PFSK-1 (cell line): ENCODE results near the gene EPDR1.

ENCODE experiments used
- FOXP2 ChIP-seq: optimal IDR thresholded peaks from 2 replicates; pipeline ENCODE3; 2011; ENCODE audit warnings: borderline replicate concordance, control low read depth, inconsistent platforms; ENCODE audit not compliant: insufficient read depth; ENCODE audit errors: extremely low read length, extremely low read depth
- POLR2AphosphoS5 ChIP-seq: IDR thresholded peaks from 2 replicates; pipeline ENCODE4 v1.6.1; 2012; ENCODE audit warnings: low read depth, mild to moderate bottlenecking, control low read depth, low read length, moderate library complexity
- SIN3A ChIP-seq: IDR thresholded peaks from 2 replicates; pipeline ENCODE4 v1.6.1; 2012; ENCODE audit warnings: mild to moderate bottlenecking, low read length, moderate library complexity, borderline replicate concordance; ENCODE audit not compliant: insufficient read depth
- TAF1 ChIP-seq: IDR thresholded peaks from 2 replicates; pipeline ENCODE4 v1.6.1; 2012; ENCODE audit warnings: low read length, control low read depth, borderline replicate concordance; ENCODE audit not compliant: insufficient read depth
- TF ChIP-seq, protein P1 (sequence below), 2 experiments: IDR thresholded peaks; 2 replicates each; pipeline versions ENCODE4 v1.6.1 to v1.8.0; 2011 to 2012; ENCODE audit warnings: low read depth in 2 of 2, low read length in 2 of 2, control low read depth in 1 of 2, inconsistent platforms in 1 of 2, mild to moderate bottlenecking in 1 of 2, moderate library complexity in 1 of 2; ENCODE audit not compliant: insufficient read depth in 1 of 2

The EPDR1 gene

DNA sequence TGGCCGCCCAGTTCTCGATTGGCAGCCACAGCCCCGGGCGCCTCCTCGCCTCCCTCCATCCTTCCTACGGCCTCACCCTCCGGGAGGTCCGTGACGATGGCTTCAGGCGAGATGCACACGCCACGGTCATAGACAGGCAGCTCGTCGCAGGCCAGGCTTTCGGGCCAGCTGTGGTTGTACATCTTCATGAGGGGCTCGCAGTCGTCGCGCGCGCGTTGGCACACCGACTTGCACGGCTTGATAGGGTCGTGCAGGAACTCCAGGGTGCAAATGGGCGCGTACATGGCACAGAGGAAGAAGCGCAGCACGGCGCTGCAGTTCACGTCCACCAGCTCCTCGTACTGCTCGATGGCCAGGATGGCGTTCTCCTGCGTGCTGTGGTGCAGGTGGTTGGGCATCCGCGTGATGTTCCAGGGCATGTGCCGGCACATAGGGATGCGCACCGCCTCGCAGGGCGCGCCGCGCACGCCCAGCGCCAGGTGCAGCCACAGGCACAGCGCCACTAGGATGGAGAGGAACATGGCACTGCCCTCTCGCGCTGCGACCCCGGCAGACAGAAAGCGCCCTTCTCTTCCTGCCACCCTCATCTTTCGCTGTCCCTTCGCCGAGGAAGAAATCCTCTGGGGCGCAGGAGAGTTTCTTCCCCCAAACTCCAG, 4.3 kb upstream of the EPDR1 start:
- TF ChIP-seq POLR2AphosphoS5: no peak

DNA sequence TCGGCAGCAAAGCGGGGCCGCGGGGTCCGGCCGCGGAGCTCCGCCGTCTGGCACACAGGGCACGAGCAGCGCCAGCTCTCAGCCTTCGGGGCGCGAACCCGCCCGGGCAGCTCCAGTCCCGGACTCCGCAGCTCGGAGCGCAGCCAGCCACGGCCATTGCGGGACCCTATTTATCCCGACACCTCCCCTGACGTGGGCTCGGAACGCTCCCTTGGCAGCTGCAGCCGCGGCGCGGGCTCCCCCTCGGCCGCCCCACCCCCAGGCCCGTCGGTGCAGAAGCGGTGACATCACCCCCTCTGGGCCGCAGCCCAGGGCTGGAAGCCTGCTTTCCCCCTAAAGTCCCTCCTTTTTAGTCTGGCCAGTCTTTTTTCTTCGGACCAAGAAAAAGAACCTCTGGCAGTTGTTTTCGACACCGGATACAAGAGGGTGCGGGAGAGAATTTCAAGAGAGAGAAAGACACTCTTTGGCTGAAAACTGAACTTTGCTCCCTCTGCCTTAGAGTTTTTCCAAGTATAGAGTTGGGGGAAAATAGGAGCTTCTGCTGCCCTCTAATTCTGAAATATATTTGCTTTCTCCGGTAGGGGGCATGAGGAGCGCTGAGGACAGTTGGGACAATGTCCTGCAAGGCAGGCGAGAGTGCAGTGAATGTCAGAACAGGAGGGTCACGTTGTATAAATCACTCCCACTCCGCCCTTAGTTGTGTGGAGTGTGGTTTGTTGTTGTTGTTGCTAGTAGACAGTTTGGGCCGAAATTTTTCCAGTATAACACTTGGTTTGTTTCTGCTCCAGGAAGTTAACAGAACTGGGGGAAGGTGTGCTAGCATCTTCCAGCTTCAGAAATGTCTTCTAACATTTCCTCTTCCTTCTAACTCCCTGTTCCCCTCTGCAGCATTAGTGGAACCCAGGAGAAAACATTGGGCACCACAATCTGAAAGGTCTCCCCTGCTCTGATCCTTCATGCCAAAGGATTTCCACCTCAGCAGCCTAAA, 3.5 kb upstream of the EPDR1 start, which contains the start of gene SFRP4:
Gene SFRP4 (minus strand): TSS at position 145 of the 988 bp plus-strand sequence. CDS start 280 bp downstream, outside the sequence.
- TF ChIP-seq, protein P1, sequence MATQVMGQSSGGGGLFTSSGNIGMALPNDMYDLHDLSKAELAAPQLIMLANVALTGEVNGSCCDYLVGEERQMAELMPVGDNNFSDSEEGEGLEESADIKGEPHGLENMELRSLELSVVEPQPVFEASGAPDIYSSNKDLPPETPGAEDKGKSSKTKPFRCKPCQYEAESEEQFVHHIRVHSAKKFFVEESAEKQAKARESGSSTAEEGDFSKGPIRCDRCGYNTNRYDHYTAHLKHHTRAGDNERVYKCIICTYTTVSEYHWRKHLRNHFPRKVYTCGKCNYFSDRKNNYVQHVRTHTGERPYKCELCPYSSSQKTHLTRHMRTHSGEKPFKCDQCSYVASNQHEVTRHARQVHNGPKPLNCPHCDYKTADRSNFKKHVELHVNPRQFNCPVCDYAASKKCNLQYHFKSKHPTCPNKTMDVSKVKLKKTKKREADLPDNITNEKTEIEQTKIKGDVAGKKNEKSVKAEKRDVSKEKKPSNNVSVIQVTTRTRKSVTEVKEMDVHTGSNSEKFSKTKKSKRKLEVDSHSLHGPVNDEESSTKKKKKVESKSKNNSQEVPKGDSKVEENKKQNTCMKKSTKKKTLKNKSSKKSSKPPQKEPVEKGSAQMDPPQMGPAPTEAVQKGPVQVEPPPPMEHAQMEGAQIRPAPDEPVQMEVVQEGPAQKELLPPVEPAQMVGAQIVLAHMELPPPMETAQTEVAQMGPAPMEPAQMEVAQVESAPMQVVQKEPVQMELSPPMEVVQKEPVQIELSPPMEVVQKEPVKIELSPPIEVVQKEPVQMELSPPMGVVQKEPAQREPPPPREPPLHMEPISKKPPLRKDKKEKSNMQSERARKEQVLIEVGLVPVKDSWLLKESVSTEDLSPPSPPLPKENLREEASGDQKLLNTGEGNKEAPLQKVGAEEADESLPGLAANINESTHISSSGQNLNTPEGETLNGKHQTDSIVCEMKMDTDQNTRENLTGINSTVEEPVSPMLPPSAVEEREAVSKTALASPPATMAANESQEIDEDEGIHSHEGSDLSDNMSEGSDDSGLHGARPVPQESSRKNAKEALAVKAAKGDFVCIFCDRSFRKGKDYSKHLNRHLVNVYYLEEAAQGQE (IDR thresholded peaks at IDR 0.05; ENCODE audit: insufficient read depth in 1 of 2, low read depth in 2 of 2, low read length in 2 of 2): no peak
- TF ChIP-seq POLR2AphosphoS5: no peak
- TF ChIP-seq SIN3A: no peak
- TF ChIP-seq TAF1: no peak
- no peak for TF ChIP-seq FOXP2

DNA sequence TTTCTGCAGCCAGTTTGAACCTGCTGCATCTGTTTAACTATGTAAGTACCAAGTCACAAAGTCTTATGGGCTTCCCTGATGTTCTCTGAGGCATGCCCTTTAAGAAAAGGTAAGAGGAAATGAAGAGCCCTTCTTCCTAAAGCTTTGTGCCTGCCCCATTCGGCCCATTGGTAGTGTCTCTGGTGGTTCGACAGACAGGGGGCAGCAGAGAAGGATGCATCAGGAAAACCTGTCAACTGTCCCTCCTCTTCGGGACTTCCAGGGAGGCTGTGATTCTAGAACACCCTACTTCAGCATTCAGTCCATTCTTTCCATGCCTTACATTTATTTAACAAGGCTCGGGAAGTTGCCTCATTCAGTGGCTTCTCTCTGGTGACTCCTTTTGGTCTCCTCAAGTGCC, 1.9 kb upstream of the EPDR1 start:
- no peak for TF ChIP-seq FOXP2

DNA sequence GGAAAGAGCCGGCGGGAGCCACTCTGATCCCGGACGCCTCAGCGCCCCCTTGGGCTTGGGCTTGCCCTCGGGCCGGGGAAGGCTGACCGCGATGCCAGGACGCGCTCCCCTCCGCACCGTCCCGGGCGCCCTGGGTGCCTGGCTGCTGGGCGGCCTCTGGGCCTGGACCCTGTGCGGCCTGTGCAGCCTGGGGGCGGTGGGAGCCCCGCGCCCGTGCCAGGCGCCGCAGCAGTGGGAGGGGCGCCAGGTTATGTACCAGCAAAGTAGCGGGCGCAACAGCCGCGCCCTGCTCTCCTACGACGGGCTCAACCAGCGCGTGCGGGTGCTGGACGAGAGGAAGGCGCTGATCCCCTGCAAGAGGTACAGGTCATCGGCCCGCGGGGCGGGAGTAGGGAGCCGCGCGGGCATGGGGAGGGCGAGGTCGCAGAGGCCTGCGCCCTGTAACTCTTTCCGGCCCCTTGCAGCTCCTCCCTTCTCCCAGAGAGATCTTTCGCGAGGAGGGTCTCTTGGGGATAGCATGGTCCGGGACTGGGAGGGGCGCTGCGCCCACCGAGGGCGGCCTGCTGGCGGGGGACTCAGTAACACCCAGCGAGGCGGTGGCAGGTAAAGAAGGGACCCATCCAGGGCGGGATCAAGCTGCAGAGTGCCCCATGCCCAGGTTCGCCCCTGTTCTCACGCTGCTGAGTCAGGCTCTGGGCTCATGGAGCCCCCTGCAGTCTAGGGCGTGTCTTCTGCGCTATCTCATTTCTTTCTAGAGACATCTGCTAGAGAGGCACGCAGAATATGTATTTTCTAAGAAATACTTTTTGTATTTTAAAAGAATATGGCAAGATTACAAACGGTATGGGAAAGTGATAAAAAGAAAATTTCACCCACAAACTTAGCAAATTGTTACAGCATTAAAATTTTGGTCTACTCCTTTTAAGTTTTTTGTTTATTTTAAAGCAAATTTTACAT, 687 bp downstream of the EPDR1 start:
- TF ChIP-seq SIN3A: no peak

DNA sequence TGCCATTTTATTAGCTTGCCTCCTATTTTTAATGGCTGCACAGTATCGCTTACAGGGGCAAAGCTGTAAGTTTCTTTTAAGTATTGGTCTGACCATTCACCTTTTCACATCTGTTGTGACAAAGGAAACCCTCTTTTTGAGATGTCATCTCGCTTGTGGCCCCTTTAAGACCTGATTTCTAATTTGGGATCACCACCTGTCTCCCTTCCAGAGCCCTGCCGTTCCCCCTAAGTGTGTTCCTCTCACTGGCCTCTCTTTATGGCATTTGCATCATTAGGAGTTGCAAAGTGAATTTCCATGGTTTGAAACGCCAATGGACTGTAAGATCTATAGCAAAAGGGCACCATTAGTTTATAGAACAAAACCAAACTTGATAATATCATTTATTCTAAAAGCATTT, 1.4 kb downstream of the EPDR1 start:
- TF ChIP-seq, protein P1 (IDR thresholded peaks at IDR 0.05; ENCODE audit: insufficient read depth in 1 of 2, low read depth in 2 of 2, low read length in 2 of 2): no peak
- TF ChIP-seq POLR2AphosphoS5 (no peak), TAF1 (no peak), SIN3A (no peak), FOXP2 (no peak)

DNA sequence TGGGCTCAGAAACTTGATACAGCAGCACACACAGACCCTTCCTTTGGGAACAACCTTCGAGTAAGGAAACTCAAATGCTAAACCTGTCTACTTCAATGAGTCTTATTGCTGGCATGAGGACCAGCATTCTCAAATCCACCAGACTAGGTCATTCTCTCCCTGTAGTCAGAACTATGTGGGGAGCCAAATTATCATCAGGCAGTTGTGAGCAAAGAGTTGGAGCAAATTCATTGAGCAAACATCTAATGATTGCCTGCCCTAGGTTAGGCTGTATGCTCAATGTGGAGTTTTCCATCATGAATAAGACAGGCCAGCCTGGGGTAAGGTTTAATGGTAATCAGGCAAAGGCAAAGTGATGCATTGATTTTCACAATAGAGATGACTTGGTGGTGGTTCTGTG, 3.6 kb downstream of the EPDR1 start:
- TF ChIP-seq POLR2AphosphoS5 (no peak), TAF1 (no peak), FOXP2 (no peak), SIN3A (no peak)
- TF ChIP-seq, protein P1 (IDR thresholded peaks at IDR 0.05; ENCODE audit: insufficient read depth in 1 of 2, low read depth in 2 of 2, low read length in 2 of 2): no peak
